ENCODE measurements around the gene FBN1. TPM values are rescaled to one million over a fixed set of nuclear protein-coding genes. Genes with fewer than 3 reads are reported as not detected.

FBN1 gene
- total RNA-seq, result 1 to 10 TPM in 1 of 2 experiments, under 1 TPM in 1; 0.91 to 1.1 TPM

GRCh38 chr15:48645558-48646330, at the start of gene FBN1:
FBN1 (minus strand) TSS chr15:48645709; CDS start chr15:48644769, 940 bp downstream.

Other genes with a start within 250 kb of the FBN1 start
- 10 to 100 TPM; 31.3 to 31.9 TPM for gene CEP152, start 165.4 kb upstream of the FBN1 start, total RNA-seq
- 10 to 100 TPM; 77.8 to 84.1 TPM for gene EID1, start 232.4 kb upstream of the FBN1 start, total RNA-seq